GM19438 (cell line): ENCODE data around the gene ENOX1.

Experiments used
- ATAC-seq: cut with Tn5 transposase; IDR thresholded peaks from one replicate; pipeline ENCODE4 v1.9.1; 2021; ENCODE audit warnings: low read depth; ENCODE audit not compliant: unreplicated experiment

ENOX1 gene

GRCh38 chr13:43785650-43786471, 911 bp downstream of the ENOX1 start:
- ATAC-seq, result no peak

- no peak for ATAC-seq
Observed at GRCh38 chr13:43785261-43785649, 1.5 kb downstream of the ENOX1 start.

- no peak for ATAC-seq
Observed at GRCh38 chr13:43784496-43784895, 2.3 kb downstream of the ENOX1 start.

GRCh38 chr13:43783820-43784219, 3.0 kb downstream of the ENOX1 start:
- ATAC-seq, result no peak

GRCh38 chr13:43782686-43783085, 4.1 kb downstream of the ENOX1 start:
- no peak for ATAC-seq

GRCh38 chr13:43780666-43781065, 6.1 kb downstream of the ENOX1 start:
- ATAC-seq, result no peak

GRCh38 chr13:43776501-43777079, 10.2 kb downstream of the ENOX1 start:
- no peak for ATAC-seq

GRCh38 chr13:43776006-43776405, 10.8 kb downstream of the ENOX1 start:
- ATAC-seq, result no peak

GRCh38 chr13:43773602-43774001, 13.2 kb downstream of the ENOX1 start:
- ATAC-seq, result no peak

GRCh38 chr13:43770871-43771270, 15.9 kb downstream of the ENOX1 start:
- no peak for ATAC-seq

GRCh38 chr13:43769529-43769928, 17.2 kb downstream of the ENOX1 start:
- no peak for ATAC-seq

GRCh38 chr13:43767341-43767931, 19.3 kb downstream of the ENOX1 start:
- ATAC-seq, result no peak

GRCh38 chr13:43766725-43767124, 20.0 kb downstream of the ENOX1 start:
- no peak for ATAC-seq

GRCh38 chr13:43764349-43764748, 22.4 kb downstream of the ENOX1 start:
- no peak for ATAC-seq

GRCh38 chr13:43763143-43763759, 23.5 kb downstream of the ENOX1 start:
- ATAC-seq, result no peak

GRCh38 chr13:43761616-43762315, 25.0 kb downstream of the ENOX1 start:
- ATAC-seq, result no peak

- no peak for ATAC-seq
Observed at GRCh38 chr13:43760257-43760656, 26.5 kb downstream of the ENOX1 start.

- ATAC-seq, result no peak
Observed at GRCh38 chr13:43758834-43759233, 27.9 kb downstream of the ENOX1 start.

GRCh38 chr13:43757266-43757665, 29.5 kb downstream of the ENOX1 start:
- ATAC-seq, result no peak

GRCh38 chr13:43755844-43756243, 30.9 kb downstream of the ENOX1 start:
- no peak for ATAC-seq

GRCh38 chr13:43751624-43752023, 35.1 kb downstream of the ENOX1 start:
- no peak for ATAC-seq
